Adrenal gland (tissue), 12 donors: ENCODE data around the gene SIPA1. TPM values are rescaled to one million over a fixed set of nuclear protein-coding genes. Genes with fewer than 3 reads are reported as not detected.
"Not testable (repeated sequence)": the region's sequence is repeated elsewhere in the genome, so short reads cannot be mapped to it uniquely, and the experiment has no call there.

Experiments
- DNase-seq, 7 donors: peaks; one replicate each; pipeline ENCODE4 v3.0.0-alpha.2; 2019 to 2020
- H3K27ac ChIP-seq, 5 donors: fragments of 200-600 bp; sonication (generic) in 4 of 5; 1 replicate in 3 of 5; 2 replicates in 2 of 5; pipeline versions ENCODE4 v1.5.1 to v1.8.0; 2016 to 2020; ENCODE audit warnings: mild to moderate bottlenecking in 1 of 5
- H3K27me3 ChIP-seq: fragments of 200-600 bp; 2 replicates; pipeline ENCODE4 v1.8.0; 2021
- H3K36me3 ChIP-seq, 2 donors: fragments of 200-600 bp; replicated peaks in 1 of 2; 1 replicate in 1 of 2; 2 replicates in 1 of 2; pipeline versions ENCODE4 v1.5.1 to v1.8.0; 2018 to 2022
- H3K4me1 ChIP-seq, 2 donors: fragments of 200-600 bp; replicated peaks in 1 of 2; 1 replicate in 1 of 2; 2 replicates in 1 of 2; pipeline versions ENCODE4 v1.5.1 to v1.8.0; 2018 to 2021
- H3K4me3 ChIP-seq, 4 donors: fragments of 200-600 bp; sonication (generic) in 3 of 4; one replicate each; pipeline ENCODE4 v1.5.1; 2016 to 2018
- H3K9me3 ChIP-seq, 3 donors: fragments of 200-600 bp; sonication (generic) in 1 of 3; replicated peaks in 1 of 3; 1 replicate in 2 of 3; 2 replicates in 1 of 3; pipeline versions ENCODE4 v1.5.1 to v1.8.0; 2016 to 2021
- POLR2A ChIP-seq, 2 donors: fragments of 450-650 bp; IDR thresholded peaks; one replicate each; pipeline ENCODE4 v1.6.1; 2017; ENCODE audit warnings: antibody characterized with exemption in 2 of 2, mild to moderate bottlenecking in 2 of 2, moderate library complexity in 1 of 2
- WGBS, 4 donors: extraction: QIAGEN DNeasy Blood & Tissue Kit in 2 of 4; methylation state at CpG; one replicate each; pipeline versions ENCODE4 v1.1.5 to v1.1.7; 2013 to 2017; 5-methylcytosine and 5-hydroxymethylcytosine counted together
- intact Hi-C, 2 donors: fragments of 100-400 bp; cut with DNase I; formaldehyde crosslinking; loops; one replicate each; pipeline versions ENCODE4 v1.14.1 to v1.15.0; 2022 to 2023
- polyA plus RNA-seq, 3 donors: library from polyadenylated mRNA; stranded (reverse); fragments of 200-250 nt in 2 of 3; fragments of 350-450 nt in 1 of 3; fragmentation: Illumina TruSeq in 1 of 3; extraction: RNeasy Lipid Tissue Mini Kit (QIAGEN cat#74804) in 1 of 3; gene quantifications; one replicate each; pipeline ENCODE4 v1.2.3, GENCODE V29; 2013 to 2014
- total RNA-seq, 9 donors: library from RNA; depleted of rRNA in 4 of 9; stranded (reverse); fragments of >200 nt in 4 of 9; fragments of 120-200 nt in 1 of 9; fragmentation: NEBNext Ultra II Directional in 1 of 9; extraction: Animal tissue kit (Norgen Biotek cat#: 25700) in 1 of 9; gene quantifications; one replicate each; pipeline versions ENCODE4 v1.1.0 to v1.2.4, GENCODE V29; 2013 to 2023
- TF ChIP-seq, protein P1 (sequence below), 6 experiments: fragments of 450-650 bp in 4 of 6; fragments of 200-600 bp in 2 of 6; sonication (generic) in 1 of 6; IDR thresholded peaks; 1 replicate in 5 of 6; 2 replicates in 1 of 6; pipeline versions ENCODE4 v1.5.1 to v1.8.0; 2016 to 2021; ENCODE audit warnings: antibody characterized with exemption in 6 of 6, mild to moderate bottlenecking in 2 of 6, moderate library complexity in 1 of 6
- donor health status: healthy with polysubstance abuse.
- donor health status: Bipolar disorder and iron deficiency.
- donor health status: DM: yes; HTN: yes; CAD: no.
- donor health status: DM: no; HTN: no; CAD: no.
- donor health status: DM: no; HTN: no; CAD: no.
- donor health status: DM: yes; HTN: yes; CAD: no.

SIPA1 gene
- total and polyA plus RNA-seq, 12 donors: 8.7 to 377 (median 76.3) TPM

- intact Hi-C loops: no loop called here
- Histone ChIP-seq H3K9me3 (no peaks in the 10 kb centered on the region), H3K4me1 (peaks cover 10 to 21% of the 10 kb centered on the region in 2 donors), H3K27me3 (no peaks in the 10 kb centered on the region), H3K36me3 (peaks cover 0 to 74% of the 10 kb centered on the region in 2 donors), H3K4me3 (no peak overlapping the region), H3K27ac (no peak overlapping the region)
- TF ChIP-seq, protein P1, sequence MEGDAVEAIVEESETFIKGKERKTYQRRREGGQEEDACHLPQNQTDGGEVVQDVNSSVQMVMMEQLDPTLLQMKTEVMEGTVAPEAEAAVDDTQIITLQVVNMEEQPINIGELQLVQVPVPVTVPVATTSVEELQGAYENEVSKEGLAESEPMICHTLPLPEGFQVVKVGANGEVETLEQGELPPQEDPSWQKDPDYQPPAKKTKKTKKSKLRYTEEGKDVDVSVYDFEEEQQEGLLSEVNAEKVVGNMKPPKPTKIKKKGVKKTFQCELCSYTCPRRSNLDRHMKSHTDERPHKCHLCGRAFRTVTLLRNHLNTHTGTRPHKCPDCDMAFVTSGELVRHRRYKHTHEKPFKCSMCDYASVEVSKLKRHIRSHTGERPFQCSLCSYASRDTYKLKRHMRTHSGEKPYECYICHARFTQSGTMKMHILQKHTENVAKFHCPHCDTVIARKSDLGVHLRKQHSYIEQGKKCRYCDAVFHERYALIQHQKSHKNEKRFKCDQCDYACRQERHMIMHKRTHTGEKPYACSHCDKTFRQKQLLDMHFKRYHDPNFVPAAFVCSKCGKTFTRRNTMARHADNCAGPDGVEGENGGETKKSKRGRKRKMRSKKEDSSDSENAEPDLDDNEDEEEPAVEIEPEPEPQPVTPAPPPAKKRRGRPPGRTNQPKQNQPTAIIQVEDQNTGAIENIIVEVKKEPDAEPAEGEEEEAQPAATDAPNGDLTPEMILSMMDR (IDR thresholded peaks at IDR 0.05): no peak
- TF ChIP-seq POLR2A (IDR thresholded peaks at IDR 0.05): no peak
- DNase-seq: peak in 3 of 7 donors; percentile 17 to 51 (median 24)
- 89 to 92% (median 91%) methylated on average over 14 to 21 of the region's 21 CpGs for WGBS, 4 donors
Measured at GRCh38 chr11:65658174-65659021, 20.5 kb downstream of the SIPA1 start.

- Histone ChIP-seq H3K4me1 (peaks cover 10 to 22% of the 10 kb centered on the region in 2 donors), H3K36me3 (peaks cover 0 to 63% of the 10 kb centered on the region in 2 donors), H3K9me3 (no peaks in the 10 kb centered on the region), H3K27me3 (no peaks in the 10 kb centered on the region), H3K4me3 (no peak overlapping the region), H3K27ac (peak overlapping the region in 1 of 5 donors; percentile 21)
- TF ChIP-seq, protein P1 (IDR thresholded peaks at IDR 0.05): no peak
- no peak for TF ChIP-seq POLR2A (IDR thresholded peaks at IDR 0.05)
- intact Hi-C loops: no loop called here
- DNase-seq: peak in 2 of 7 donors; percentile 18 to 28
- 88 to 96% (median 91%) methylated on average over 9 of the region's 9 CpGs for WGBS, 4 donors
Measured at GRCh38 chr11:65660038-65660437, 22.1 kb downstream of the SIPA1 start.

DNA sequence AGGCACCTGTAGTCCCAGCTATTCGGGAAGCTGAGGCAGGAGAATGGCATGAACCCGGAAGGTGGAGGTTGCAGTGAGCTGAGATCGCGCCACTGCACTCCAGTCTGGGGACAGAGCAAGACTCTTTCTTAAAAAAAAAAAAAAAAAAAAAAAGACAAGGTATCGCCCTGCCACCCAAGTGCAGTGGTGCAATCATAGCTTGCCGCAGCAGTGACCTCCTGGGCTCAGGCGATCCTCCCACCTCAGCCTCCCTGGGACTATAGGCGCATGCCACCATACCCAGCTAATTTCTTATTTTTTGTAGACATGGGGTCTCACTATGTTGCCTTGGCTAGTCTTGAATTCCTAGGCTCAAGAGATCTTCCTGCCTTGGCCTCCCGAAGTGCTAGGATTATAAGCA lies 23.0 kb downstream of the SIPA1 start:
- H3K9me3 ChIP-seq, DNase-seq, H3K27me3 ChIP-seq, intact Hi-C loops, H3K4me3 ChIP-seq: not testable (repeated sequence)
- WGBS, 4 donors: 87 to 97% (median 92%) methylated on average over 8 to 9 of the region's 9 CpGs
- H3K27ac ChIP-seq: peak overlapping the region in 2 of 5 donors; percentile 99 to 100
- H3K4me1 ChIP-seq: peaks cover 10 to 22% of the 10 kb centered on the region in 2 donors
- H3K36me3 ChIP-seq: peaks cover 0 to 54% of the 10 kb centered on the region in 2 donors

DNA sequence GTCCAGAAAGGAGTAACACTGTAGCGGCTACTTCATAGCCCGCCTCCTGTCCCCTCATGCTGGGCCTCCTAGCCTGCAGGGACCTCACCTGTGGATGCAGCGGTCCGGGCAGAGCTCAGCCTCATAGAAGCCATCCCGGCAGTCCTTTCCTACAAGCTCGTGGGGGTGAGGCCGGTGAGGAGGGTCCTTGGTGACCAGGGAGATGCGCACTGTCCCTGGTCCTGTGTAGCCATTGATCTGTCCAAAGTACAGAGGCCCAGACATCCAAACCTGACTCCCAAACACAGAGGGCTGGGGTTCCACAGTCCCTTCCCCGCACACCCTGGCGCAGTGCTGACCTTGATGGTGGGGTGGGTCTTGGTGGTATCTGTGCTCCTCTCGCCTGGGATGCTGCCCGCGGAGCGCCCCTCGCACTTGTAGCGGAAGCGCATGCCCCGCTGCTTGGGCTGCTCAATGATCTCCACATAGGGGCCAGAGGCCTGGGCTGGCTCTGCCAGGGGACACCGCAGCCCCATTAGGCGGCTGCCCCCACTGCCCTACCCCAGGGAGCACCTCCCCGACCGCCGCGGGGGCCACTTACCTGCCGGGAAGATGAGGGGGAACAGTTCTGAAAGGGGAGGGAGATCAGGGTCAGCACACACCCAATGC lies 23.8 kb downstream of the SIPA1 start:
- intact Hi-C loops: no loop called here
- DNase-seq: peak in 5 of 7 donors; percentile 9 to 35 (median 23)
- WGBS, 4 donors: 52 to 100% (median 54%) methylated on average over 1 to 25 of the region's 25 CpGs
- Histone ChIP-seq H3K27me3 (no peaks in the 10 kb centered on the region), H3K4me3 (peak overlapping the region; percentile 39 to 97 (median 83)), H3K27ac (peak overlapping the region; percentile 94 to 100 (median 98)), H3K4me1 (peaks cover 10 to 22% of the 10 kb centered on the region in 2 donors), H3K9me3 (no peaks in the 10 kb centered on the region), H3K36me3 (peaks cover 0 to 46% of the 10 kb centered on the region in 2 donors)
- TF ChIP-seq, protein P1 (IDR thresholded peaks at IDR 0.05): no peak
- TF ChIP-seq POLR2A (IDR thresholded peaks at IDR 0.05): no peak
